Stomach (tissue), 9 donors: ENCODE data around the gene TTC32. TPM values are rescaled to one million over a fixed set of nuclear protein-coding genes. Genes with fewer than 3 reads are reported as not detected.

ENCODE experiments used
- DNase-seq, 2 donors: peaks; one replicate each; pipeline versions ENCODE4 v3.0.0 to v3.0.0-alpha.2; 2013 to 2019
- H3K27ac ChIP-seq, 5 donors: fragments of 200-600 bp in 4 of 5; sonication (generic) in 4 of 5; one replicate each; pipeline ENCODE4 v1.5.1; 2013 to 2019; ENCODE audit warnings: mild to moderate bottlenecking in 1 of 5, moderate library complexity in 1 of 5
- H3K27me3 ChIP-seq, 3 donors: fragments of 200-600 bp; sonication (generic); one replicate each; pipeline ENCODE4 v1.5.1; 2017 to 2019; ENCODE audit warnings: mixed run types in 1 of 3
- H3K36me3 ChIP-seq, 4 donors: fragments of 200-600 bp; sonication (generic); 1 replicate in 3 of 4; 2 replicates in 1 of 4; pipeline ENCODE4 v1.5.1; 2016 to 2019
- H3K4me1 ChIP-seq, 4 donors: fragments of 200-600 bp; sonication (generic); one replicate each; pipeline ENCODE4 v1.5.1; 2016 to 2019
- H3K4me3 ChIP-seq, 4 donors: fragments of 200-600 bp; sonication (generic) in 3 of 4; one replicate each; pipeline ENCODE4 v1.5.1; 2016 to 2019; ENCODE audit warnings: mild to moderate bottlenecking in 1 of 4
- H3K9me3 ChIP-seq, 4 donors: fragments of 200-600 bp; sonication (generic); one replicate each; pipeline ENCODE4 v1.5.1; 2016 to 2019
- EP300 ChIP-seq: sonication (generic); formaldehyde crosslinking; IDR thresholded peaks from one replicate; pipeline ENCODE4 v1.6.1; 2017; ENCODE audit warnings: antibody characterized with exemption
- POLR2A ChIP-seq, 4 donors: fragments of 450-650 bp; IDR thresholded peaks; one replicate each; pipeline ENCODE4 v1.6.1; 2016; ENCODE audit warnings: antibody characterized with exemption in 4 of 4, control low read depth in 2 of 4, mild to moderate bottlenecking in 1 of 4, moderate library complexity in 1 of 4
- POLR2AphosphoS5 ChIP-seq, 3 donors: sonication (generic); formaldehyde crosslinking; IDR thresholded peaks; one replicate each; pipeline ENCODE4 v1.6.1; 2016; ENCODE audit warnings: antibody characterized with exemption in 3 of 3
- WGBS, 5 donors: extraction: QIAGEN DNeasy Blood & Tissue Kit in 3 of 5; methylation state at CpG; one replicate each; pipeline versions ENCODE4 v1.1.5 to v1.1.7; 2013 to 2018; 5-methylcytosine and 5-hydroxymethylcytosine counted together
- intact Hi-C: fragments of 100-400 bp; cut with DNase I; formaldehyde crosslinking; loops from one replicate; pipeline ENCODE4 v1.15.1; 2023; ENCODE audit warnings: low total_unique reads
- polyA plus RNA-seq, 3 donors: library from polyadenylated mRNA; stranded (reverse); fragments of 200-250 nt; gene quantifications; one replicate each; pipeline ENCODE4 v1.2.3, GENCODE V29; 2013
- total RNA-seq, 5 donors: library from RNA; depleted of rRNA; stranded (reverse); fragments of >200 nt; gene quantifications; one replicate each; pipeline versions ENCODE4 v1.1.0 to v1.2.3, GENCODE V29; 2014 to 2016
- TF ChIP-seq, protein P1 (sequence below), 7 experiments: fragments of 450-650 bp in 4 of 7; fragments of 200-600 bp in 3 of 7; sonication (generic) in 3 of 7; IDR thresholded peaks; one replicate each; pipeline ENCODE4 v1.5.1; 2016 to 2019; ENCODE audit warnings: antibody characterized with exemption in 7 of 7, control low read depth in 2 of 7, mild to moderate bottlenecking in 1 of 7
- donor health status: healthy with polysubstance abuse.
- donor health status: Bipolar disorder and iron deficiency.
- donor health status: healthy.

The TTC32 gene
- total and polyA plus RNA-seq, 8 donors = 4.1 to 35.4 (median 19.1) TPM; not detected in 1

DNA sequence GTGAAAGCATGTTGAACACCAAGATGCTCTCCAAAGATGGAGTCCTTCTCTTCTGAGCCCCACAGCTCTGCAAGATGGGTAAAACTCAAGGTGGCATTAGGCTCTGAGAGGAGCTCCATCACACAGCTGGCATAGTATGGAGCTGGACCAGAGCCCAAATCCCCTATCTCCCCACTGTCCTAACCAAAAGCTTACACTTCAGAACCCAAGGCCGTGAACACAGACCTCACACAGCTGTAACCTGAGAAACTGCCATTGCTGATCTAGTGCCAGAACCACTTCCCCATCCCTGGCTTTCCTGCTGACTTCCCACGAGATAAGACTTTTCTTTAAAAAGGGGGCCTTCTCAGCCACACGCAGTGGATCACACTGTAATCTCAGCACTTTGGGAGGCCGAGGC, 25.0 kb downstream of the TTC32 start:
- H3K9me3 ChIP-seq = no peaks in the 10 kb centered on the region
- no peak overlapping the region for H3K27ac ChIP-seq
- no peak overlapping the region for H3K4me3 ChIP-seq
- no peaks in the 10 kb centered on the region for H3K36me3 ChIP-seq
- no peaks in the 10 kb centered on the region for H3K27me3 ChIP-seq
- whole genome bisulfite sequencing, 5 donors = 62 to 90% (median 75%) methylated on average over 4 of the region's 4 CpGs
- intact Hi-C loops = no loop called here
- TF ChIP-seq POLR2A (IDR thresholded peaks at IDR 0.05) = no peak
- no peak for TF ChIP-seq EP300
- TF ChIP-seq, protein P1, sequence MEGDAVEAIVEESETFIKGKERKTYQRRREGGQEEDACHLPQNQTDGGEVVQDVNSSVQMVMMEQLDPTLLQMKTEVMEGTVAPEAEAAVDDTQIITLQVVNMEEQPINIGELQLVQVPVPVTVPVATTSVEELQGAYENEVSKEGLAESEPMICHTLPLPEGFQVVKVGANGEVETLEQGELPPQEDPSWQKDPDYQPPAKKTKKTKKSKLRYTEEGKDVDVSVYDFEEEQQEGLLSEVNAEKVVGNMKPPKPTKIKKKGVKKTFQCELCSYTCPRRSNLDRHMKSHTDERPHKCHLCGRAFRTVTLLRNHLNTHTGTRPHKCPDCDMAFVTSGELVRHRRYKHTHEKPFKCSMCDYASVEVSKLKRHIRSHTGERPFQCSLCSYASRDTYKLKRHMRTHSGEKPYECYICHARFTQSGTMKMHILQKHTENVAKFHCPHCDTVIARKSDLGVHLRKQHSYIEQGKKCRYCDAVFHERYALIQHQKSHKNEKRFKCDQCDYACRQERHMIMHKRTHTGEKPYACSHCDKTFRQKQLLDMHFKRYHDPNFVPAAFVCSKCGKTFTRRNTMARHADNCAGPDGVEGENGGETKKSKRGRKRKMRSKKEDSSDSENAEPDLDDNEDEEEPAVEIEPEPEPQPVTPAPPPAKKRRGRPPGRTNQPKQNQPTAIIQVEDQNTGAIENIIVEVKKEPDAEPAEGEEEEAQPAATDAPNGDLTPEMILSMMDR (IDR thresholded peaks at IDR 0.05) = no peak
- TF ChIP-seq POLR2AphosphoS5 (IDR thresholded peaks at IDR 0.05) = no peak
- no peak for DNase-seq
- no peaks in the 10 kb centered on the region for H3K4me1 ChIP-seq

DNA sequence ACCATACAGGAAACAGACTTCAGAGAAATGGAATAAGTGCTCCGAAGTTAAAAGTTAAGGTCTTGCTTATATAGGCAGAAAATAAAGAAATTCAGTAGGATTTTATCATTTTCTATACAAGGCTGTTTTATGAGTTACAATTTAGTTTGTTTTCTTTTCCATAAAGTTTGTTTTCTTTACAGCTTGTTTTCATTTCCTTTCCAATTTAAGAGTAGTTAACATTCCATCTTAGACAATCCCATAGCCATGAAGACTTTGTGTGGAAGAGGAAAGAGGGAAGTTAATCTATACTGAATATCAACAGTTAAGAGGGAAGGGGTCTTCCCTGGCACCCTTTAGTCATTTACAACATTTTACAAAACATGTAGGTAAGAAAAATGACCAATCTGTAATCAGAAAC, 26.5 kb downstream of the TTC32 start:
- Histone ChIP-seq H3K4me3 (no peak overlapping the region), H3K27ac (no peak overlapping the region), H3K36me3 (no peaks in the 10 kb centered on the region), H3K4me1 (no peaks in the 10 kb centered on the region), H3K9me3 (no peaks in the 10 kb centered on the region), H3K27me3 (no peaks in the 10 kb centered on the region)
- intact Hi-C loops = no loop called here
- WGBS, 5 donors = 83 to 96% (median 87%) methylated on average over 1 of the region's 1 CpG
- no peak for DNase-seq
- TF ChIP-seq EP300 (no peak), POLR2A (IDR thresholded peaks at IDR 0.05) (no peak), POLR2AphosphoS5 (IDR thresholded peaks at IDR 0.05) (no peak)
- TF ChIP-seq, protein P1 (IDR thresholded peaks at IDR 0.05) = no peak

DNA sequence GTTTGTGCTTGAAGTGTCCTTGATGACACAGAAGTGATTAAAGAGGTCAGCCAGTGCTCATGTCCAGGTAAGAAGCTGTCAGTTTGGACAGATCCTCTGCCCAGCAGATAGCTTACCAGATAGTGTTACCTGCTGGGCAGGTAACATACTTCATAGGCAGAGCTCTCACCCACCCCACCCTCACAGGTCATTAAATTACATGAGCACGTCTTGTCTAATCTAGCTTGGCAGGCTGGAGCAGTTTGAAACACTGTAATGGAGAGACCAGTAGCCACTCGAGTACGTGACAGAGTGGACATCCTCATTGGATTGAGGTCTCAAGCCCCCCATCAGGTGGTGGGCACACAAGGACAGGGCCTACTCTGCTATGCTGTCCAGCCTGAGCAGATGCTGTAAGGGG, 27.1 kb downstream of the TTC32 start:
- H3K36me3 ChIP-seq = no peaks in the 10 kb centered on the region
- H3K9me3 ChIP-seq = no peaks in the 10 kb centered on the region
- H3K27ac ChIP-seq = no peak overlapping the region
- intact Hi-C loops = no loop called here
- no peak for DNase-seq
- H3K4me1 ChIP-seq = no peaks in the 10 kb centered on the region
- H3K27me3 ChIP-seq = no peaks in the 10 kb centered on the region
- 85 to 93% (median 88%) methylated on average over 3 of the region's 3 CpGs for WGBS, 5 donors
- TF ChIP-seq POLR2AphosphoS5 (IDR thresholded peaks at IDR 0.05) = no peak
- no peak for TF ChIP-seq EP300
- H3K4me3 ChIP-seq = no peak overlapping the region

DNA sequence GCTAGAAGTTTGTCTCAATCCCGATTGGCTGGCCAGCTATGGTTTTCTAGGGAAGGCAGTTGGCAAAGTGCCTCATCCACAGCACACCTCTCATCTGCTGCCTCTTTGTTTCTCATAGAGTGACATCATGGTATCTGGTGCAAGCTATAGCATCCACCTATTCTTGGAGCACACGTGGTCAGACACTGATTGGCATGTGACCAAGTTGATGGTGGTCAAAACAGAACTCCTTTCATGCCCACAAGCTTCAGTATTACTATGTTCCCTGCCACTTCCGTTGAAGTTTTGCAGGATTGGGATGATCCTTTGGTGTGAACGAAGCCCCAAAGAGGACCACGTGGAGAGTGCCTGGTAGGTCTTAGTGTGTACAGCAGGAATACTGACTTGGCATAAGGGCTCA, 28.8 kb downstream of the TTC32 start:
- DNase-seq = no peak
- 80 to 86% (median 82%) methylated on average over 5 of the region's 5 CpGs for WGBS, 5 donors
- H3K27ac ChIP-seq = no peak overlapping the region
- intact Hi-C loops = no loop called here
- H3K9me3 ChIP-seq = no peaks in the 10 kb centered on the region
- TF ChIP-seq, protein P1 (IDR thresholded peaks at IDR 0.05) = no peak
- TF ChIP-seq POLR2AphosphoS5 (IDR thresholded peaks at IDR 0.05) (no peak), EP300 (no peak), POLR2A (IDR thresholded peaks at IDR 0.05) (no peak)
- peaks cover 0 to 9% (median 0%) of the 10 kb centered on the region in 3 donors for H3K27me3 ChIP-seq
- H3K4me1 ChIP-seq = peaks cover 0 to 14% (median 11%) of the 10 kb centered on the region in 4 donors
- no peaks in the 10 kb centered on the region for H3K36me3 ChIP-seq
- H3K4me3 ChIP-seq = no peak overlapping the region

DNA sequence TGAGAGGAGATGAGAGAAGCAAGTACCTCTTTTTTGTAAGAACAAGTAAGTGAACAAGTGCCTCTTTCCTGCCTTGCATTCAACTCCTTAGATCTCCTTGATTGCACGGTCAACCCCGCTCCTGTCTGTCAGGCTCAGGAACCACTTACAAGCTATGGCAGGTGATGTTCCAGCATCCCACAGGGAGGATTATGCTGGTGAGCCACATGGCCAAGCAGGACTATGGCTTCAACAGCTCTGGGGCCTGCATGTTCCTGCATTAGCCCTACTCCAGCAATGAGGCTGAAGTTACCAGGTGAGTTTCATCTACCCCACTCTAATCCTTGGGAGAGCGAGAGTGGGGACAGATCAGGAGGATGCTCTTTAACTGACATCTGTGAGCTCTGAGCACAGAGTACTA, 29.5 kb downstream of the TTC32 start:
- intact Hi-C loops = no loop called here
- Histone ChIP-seq H3K36me3 (no peaks in the 10 kb centered on the region), H3K27ac (no peak overlapping the region), H3K27me3 (peaks cover 0 to 9% (median 0%) of the 10 kb centered on the region in 3 donors), H3K9me3 (no peaks in the 10 kb centered on the region), H3K4me3 (no peak overlapping the region), H3K4me1 (peaks cover 0 to 14% (median 11%) of the 10 kb centered on the region in 4 donors)
- WGBS, 5 donors = 77 to 81% (median 80%) methylated on average over 3 of the region's 3 CpGs
- no peak for DNase-seq
- TF ChIP-seq EP300 = no peak
- TF ChIP-seq, protein P1 (IDR thresholded peaks at IDR 0.05) = no peak
- no peak for TF ChIP-seq POLR2A (IDR thresholded peaks at IDR 0.05)
- TF ChIP-seq POLR2AphosphoS5 (IDR thresholded peaks at IDR 0.05) = no peak
